ENCODE results near the gene SEPSECS.

SEPSECS gene

GRCh38 chr4:25157081-25157480 is 3.2 kb downstream of the SEPSECS start:
- no peak overlapping the region for H3K4me3 ChIP-seq (ENCODE audit: low read depth, low read length)
- no peak for TF ChIP-seq CTCF (conservative IDR thresholded peaks at IDR 0.05; ENCODE audit: low read depth, low read length)
- DNase-seq (ENCODE audit: low read depth) = no peak

GRCh38 chr4:25155947-25156346 is 4.3 kb downstream of the SEPSECS start:
- DNase-seq (ENCODE audit: low read depth) = no peak
- TF ChIP-seq CTCF (conservative IDR thresholded peaks at IDR 0.05; ENCODE audit: low read depth, low read length) = no peak
- H3K4me3 ChIP-seq (ENCODE audit: low read depth, low read length) = no peak overlapping the region

GRCh38 chr4:25154594-25155265 is 5.5 kb downstream of the SEPSECS start:
- H3K4me3 ChIP-seq (ENCODE audit: low read depth, low read length) = no peak overlapping the region
- TF ChIP-seq CTCF (conservative IDR thresholded peaks at IDR 0.05; ENCODE audit: low read depth, low read length) = no peak
- DNase-seq (ENCODE audit: low read depth) = no peak

- no peak overlapping the region for H3K4me3 ChIP-seq (ENCODE audit: low read depth, low read length)
- TF ChIP-seq CTCF (conservative IDR thresholded peaks at IDR 0.05; ENCODE audit: low read depth, low read length) = no peak
- no peak for DNase-seq (ENCODE audit: low read depth)
These were observed 14.2 kb downstream of the SEPSECS start for GRCh38 chr4:25146076-25146475.

GRCh38 chr4:25144870-25145481 is 15.3 kb downstream of the SEPSECS start:
- peak; percentile 66 for TF ChIP-seq CTCF (conservative IDR thresholded peaks at IDR 0.05; ENCODE audit: low read depth, low read length)
- H3K4me3 ChIP-seq (ENCODE audit: low read depth, low read length) = no peak overlapping the region
- DNase-seq (ENCODE audit: low read depth) = peak; percentile 58

GRCh38 chr4:25142468-25142867 is 17.8 kb downstream of the SEPSECS start:
- no peak overlapping the region for H3K4me3 ChIP-seq (ENCODE audit: low read depth, low read length)
- TF ChIP-seq CTCF (conservative IDR thresholded peaks at IDR 0.05; ENCODE audit: low read depth, low read length) = no peak
- no peak for DNase-seq (ENCODE audit: low read depth)

GRCh38 chr4:25141592-25141991 is 18.7 kb downstream of the SEPSECS start:
- no peak overlapping the region for H3K4me3 ChIP-seq (ENCODE audit: low read depth, low read length)
- no peak for TF ChIP-seq CTCF (conservative IDR thresholded peaks at IDR 0.05; ENCODE audit: low read depth, low read length)
- no peak for DNase-seq (ENCODE audit: low read depth)
